ENCODE measurements around the gene PREX1.

PREX1 gene

DNA sequence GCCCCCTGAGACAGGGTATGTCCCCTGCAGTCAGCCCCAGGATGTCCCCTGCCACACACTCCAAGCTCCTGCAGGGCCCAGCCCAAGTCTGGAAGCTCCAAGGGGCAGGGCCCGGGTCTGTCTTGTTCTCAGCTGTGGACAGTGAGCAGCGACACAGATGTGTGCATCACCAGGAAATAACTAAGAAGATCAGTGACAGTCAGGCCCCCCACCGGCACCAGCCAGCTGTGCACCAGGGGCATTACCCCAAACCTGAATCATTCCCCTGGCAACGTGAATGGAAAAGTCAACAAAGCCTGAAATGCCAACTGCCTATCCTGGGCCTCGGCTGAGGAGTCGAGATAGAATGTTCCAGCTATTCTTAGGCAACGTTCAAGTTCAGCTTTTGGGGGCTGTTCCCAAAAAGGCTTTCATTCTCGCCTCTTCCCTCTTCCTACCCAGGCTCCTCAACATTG, 105.0 kb downstream of the PREX1 start:
- no peak overlapping the region for H3K9ac ChIP-seq (ENCODE audit: low read depth in 1 of 2, low read length in 2 of 2)
- peaks cover 21 to 31% of the 10 kb centered on the region in 2 donors for H3K4me1 ChIP-seq (ENCODE audit: control insufficient read depth in 2 of 2, insufficient read depth in 2 of 2, low read length in 2 of 2)
- H3K27ac ChIP-seq (ENCODE audit: low read depth in 2 of 2, low read length in 2 of 2) = peak overlapping the region; percentile 65 to 71
- peaks cover 0 to 12% of the 10 kb centered on the region in 2 donors for H3K36me3 ChIP-seq (ENCODE audit: control insufficient read depth in 2 of 2, insufficient read depth in 2 of 2, low read length in 2 of 2)
- peak overlapping the region in 1 of 2 donors; percentile 16 for H3K4me3 ChIP-seq (ENCODE audit: low read length in 2 of 2)
- H3K9me3 ChIP-seq (ENCODE audit: control insufficient read depth in 2 of 2, low read length in 2 of 2) = no peaks in the 10 kb centered on the region
- no peaks in the 10 kb centered on the region for H3K27me3 ChIP-seq (ENCODE audit: control insufficient read depth in 2 of 2, insufficient read depth in 2 of 2, low read length in 2 of 2)

DNA sequence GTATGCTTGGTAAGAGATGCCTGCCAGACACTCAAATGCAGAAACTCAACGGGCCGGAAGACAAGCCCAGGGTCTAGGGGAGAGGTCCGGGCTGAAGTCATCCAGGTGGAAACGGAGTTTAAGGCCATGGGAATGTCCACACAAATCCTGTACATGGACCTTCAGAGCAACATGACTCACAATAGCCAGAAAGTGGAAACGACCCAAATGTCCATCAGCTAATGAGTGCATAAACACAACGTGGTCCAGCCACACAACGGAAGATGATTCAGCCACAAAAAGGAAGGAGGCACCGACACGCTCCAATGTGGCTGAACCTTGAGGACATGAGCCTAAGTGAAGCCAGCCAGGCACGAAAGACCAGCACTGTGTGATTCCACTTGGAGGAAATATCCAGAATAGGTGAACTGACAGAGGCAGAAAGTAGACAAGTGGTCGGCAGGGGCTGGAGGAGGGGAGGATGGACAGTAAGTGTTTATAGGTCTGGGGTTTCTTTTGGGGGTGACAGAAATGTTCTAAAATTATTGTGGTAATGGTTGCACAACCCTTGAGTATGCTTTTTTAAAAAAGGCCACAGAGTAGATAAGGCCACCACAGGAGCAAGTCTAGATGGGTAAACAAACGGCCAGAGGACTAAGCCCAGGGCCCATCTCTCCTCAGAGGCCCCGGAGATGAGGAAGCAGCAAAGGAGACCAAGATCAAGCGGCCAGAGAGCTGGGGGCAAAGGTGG, 105.6 kb downstream of the PREX1 start:
- H3K4me3 ChIP-seq (ENCODE audit: low read length in 2 of 2) = peak overlapping the region in 1 of 2 donors; percentile 16
- H3K9me3 ChIP-seq (ENCODE audit: control insufficient read depth in 2 of 2, low read length in 2 of 2) = no peaks in the 10 kb centered on the region
- no peaks in the 10 kb centered on the region for H3K27me3 ChIP-seq (ENCODE audit: control insufficient read depth in 2 of 2, insufficient read depth in 2 of 2, low read length in 2 of 2)
- H3K36me3 ChIP-seq (ENCODE audit: control insufficient read depth in 2 of 2, insufficient read depth in 2 of 2, low read length in 2 of 2) = peaks cover 0 to 12% of the 10 kb centered on the region in 2 donors
- H3K27ac ChIP-seq (ENCODE audit: low read depth in 2 of 2, low read length in 2 of 2) = peak overlapping the region; percentile 65 to 71
- H3K9ac ChIP-seq (ENCODE audit: low read depth in 1 of 2, low read length in 2 of 2) = no peak overlapping the region
- H3K4me1 ChIP-seq (ENCODE audit: control insufficient read depth in 2 of 2, insufficient read depth in 2 of 2, low read length in 2 of 2) = peaks cover 21 to 37% of the 10 kb centered on the region in 2 donors

DNA sequence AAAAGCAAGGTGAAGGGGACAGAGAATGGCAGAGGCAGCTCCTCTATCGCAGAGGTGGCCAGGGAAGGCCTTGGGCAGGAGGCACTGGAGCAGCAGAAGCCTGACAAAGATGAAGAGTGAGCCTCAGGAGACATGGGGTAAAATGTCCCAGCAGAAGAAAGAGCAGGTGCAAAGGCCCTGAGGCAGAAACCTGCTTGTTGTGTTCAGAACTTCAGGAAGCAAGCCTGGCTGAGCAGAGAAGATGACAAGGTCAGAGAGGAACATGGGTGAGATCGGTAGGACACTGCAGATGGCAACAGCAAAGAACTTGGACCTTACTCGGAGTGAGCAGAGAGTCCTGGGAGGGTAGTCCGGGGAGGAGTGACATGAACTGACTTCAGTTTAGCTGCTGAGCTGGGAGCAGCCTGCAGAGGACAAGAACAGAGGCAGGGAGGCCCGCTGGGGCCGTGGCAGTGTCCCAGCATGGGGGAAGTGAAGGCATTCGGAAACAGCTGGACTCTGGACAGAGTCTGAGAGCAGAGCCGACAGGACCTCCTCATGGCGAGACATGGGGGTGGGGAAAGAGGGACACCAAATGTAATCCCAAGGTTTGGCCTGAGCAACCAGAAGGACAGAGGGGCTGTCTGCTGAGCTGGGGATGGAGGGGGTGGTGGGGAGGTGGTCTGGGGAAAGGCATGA, 106.3 kb downstream of the PREX1 start:
- Histone ChIP-seq H3K27ac (ENCODE audit: low read depth in 2 of 2, low read length in 2 of 2) (peak overlapping the region; percentile 65 to 71), H3K4me1 (ENCODE audit: control insufficient read depth in 2 of 2, insufficient read depth in 2 of 2, low read length in 2 of 2) (peaks cover 28 to 39% of the 10 kb centered on the region in 2 donors), H3K36me3 (ENCODE audit: control insufficient read depth in 2 of 2, insufficient read depth in 2 of 2, low read length in 2 of 2) (peaks cover 0 to 12% of the 10 kb centered on the region in 2 donors), H3K27me3 (ENCODE audit: control insufficient read depth in 2 of 2, insufficient read depth in 2 of 2, low read length in 2 of 2) (no peaks in the 10 kb centered on the region), H3K4me3 (ENCODE audit: low read length in 2 of 2) (no peak overlapping the region), H3K9me3 (ENCODE audit: control insufficient read depth in 2 of 2, low read length in 2 of 2) (no peaks in the 10 kb centered on the region), H3K9ac (ENCODE audit: low read depth in 1 of 2, low read length in 2 of 2) (no peak overlapping the region)

DNA sequence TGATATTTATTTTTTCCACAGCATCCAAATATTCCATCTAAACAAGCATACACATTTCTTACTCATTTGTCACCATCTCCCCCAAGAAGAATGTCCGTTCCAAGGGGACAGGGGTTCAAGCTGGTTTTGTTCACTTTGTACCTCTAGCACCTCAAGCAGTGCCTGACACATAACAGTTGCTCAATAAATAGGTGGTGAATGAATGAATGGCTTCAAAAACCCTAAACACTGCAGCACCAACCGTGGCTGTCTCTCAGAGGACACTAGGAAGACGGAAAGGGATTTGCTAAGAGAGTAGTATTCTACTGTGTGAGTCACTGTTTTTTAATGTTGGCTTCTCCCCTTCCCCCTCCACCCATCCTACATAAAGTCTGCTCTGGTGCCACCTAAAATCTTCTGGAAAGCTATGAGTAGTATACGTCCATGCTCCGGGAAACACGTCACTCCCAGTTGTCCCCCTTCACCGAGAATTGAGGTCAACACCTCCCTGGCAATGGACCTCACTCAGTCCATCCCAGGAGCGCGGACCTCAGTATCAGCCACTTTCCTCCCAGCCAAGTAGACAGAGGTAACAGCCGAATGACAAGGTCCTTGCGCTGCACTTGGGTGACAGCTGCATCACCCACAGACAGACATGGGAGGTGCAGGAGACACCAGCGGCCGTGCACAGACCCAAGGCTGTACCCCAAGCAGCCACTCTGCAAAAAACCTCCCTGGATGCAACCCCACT, 107.4 kb downstream of the PREX1 start:
- H3K4me1 ChIP-seq (ENCODE audit: control insufficient read depth in 2 of 2, insufficient read depth in 2 of 2, low read length in 2 of 2) = peaks cover 28 to 39% of the 10 kb centered on the region in 2 donors
- H3K9ac ChIP-seq (ENCODE audit: low read depth in 1 of 2, low read length in 2 of 2) = no peak overlapping the region
- peaks cover 0 to 4% of the 10 kb centered on the region in 2 donors for H3K36me3 ChIP-seq (ENCODE audit: control insufficient read depth in 2 of 2, insufficient read depth in 2 of 2, low read length in 2 of 2)
- no peaks in the 10 kb centered on the region for H3K9me3 ChIP-seq (ENCODE audit: control insufficient read depth in 2 of 2, low read length in 2 of 2)
- H3K27me3 ChIP-seq (ENCODE audit: control insufficient read depth in 2 of 2, insufficient read depth in 2 of 2, low read length in 2 of 2) = no peaks in the 10 kb centered on the region
- H3K27ac ChIP-seq (ENCODE audit: low read depth in 2 of 2, low read length in 2 of 2) = no peak overlapping the region
- no peak overlapping the region for H3K4me3 ChIP-seq (ENCODE audit: low read length in 2 of 2)

DNA sequence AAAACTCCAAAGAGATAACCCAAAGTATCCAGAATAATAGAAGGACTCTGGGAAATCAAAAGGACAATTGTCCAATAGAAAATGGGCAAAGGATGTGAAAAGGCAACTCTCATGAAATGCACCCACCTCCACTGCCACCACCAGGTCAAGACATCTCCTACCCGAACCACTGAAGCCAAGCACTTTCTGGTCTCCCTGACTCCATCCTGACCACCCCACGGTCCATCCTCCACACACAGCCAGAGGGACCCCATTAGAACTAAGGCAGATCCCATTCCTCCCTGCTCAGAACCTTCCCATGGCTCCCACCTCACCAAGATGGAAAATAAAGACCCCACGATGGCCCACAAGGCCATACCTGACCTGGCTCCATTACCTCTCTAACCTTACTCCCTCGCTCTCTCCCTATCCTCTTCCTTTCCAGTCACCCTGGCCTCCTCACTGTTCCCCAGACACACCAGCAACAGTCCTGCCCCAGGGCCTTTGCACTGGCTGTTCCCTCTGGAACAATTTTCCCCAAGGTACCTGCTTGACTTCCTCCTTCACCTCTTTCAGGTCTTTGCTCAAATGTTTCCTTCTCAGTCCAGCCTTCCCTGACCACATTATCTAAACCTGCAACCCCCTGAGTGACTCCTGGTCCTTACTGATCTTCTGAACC, 108.1 kb downstream of the PREX1 start:
- H3K4me1 ChIP-seq (ENCODE audit: control insufficient read depth in 2 of 2, insufficient read depth in 2 of 2, low read length in 2 of 2) = peaks cover 28 to 39% of the 10 kb centered on the region in 2 donors
- no peak overlapping the region for H3K27ac ChIP-seq (ENCODE audit: low read depth in 2 of 2, low read length in 2 of 2)
- H3K36me3 ChIP-seq (ENCODE audit: control insufficient read depth in 2 of 2, insufficient read depth in 2 of 2, low read length in 2 of 2) = no peaks in the 10 kb centered on the region
- no peaks in the 10 kb centered on the region for H3K27me3 ChIP-seq (ENCODE audit: control insufficient read depth in 2 of 2, insufficient read depth in 2 of 2, low read length in 2 of 2)
- H3K9me3 ChIP-seq (ENCODE audit: control insufficient read depth in 2 of 2, low read length in 2 of 2) = no peaks in the 10 kb centered on the region
- H3K9ac ChIP-seq (ENCODE audit: low read depth in 1 of 2, low read length in 2 of 2) = no peak overlapping the region
- no peak overlapping the region for H3K4me3 ChIP-seq (ENCODE audit: low read length in 2 of 2)

DNA sequence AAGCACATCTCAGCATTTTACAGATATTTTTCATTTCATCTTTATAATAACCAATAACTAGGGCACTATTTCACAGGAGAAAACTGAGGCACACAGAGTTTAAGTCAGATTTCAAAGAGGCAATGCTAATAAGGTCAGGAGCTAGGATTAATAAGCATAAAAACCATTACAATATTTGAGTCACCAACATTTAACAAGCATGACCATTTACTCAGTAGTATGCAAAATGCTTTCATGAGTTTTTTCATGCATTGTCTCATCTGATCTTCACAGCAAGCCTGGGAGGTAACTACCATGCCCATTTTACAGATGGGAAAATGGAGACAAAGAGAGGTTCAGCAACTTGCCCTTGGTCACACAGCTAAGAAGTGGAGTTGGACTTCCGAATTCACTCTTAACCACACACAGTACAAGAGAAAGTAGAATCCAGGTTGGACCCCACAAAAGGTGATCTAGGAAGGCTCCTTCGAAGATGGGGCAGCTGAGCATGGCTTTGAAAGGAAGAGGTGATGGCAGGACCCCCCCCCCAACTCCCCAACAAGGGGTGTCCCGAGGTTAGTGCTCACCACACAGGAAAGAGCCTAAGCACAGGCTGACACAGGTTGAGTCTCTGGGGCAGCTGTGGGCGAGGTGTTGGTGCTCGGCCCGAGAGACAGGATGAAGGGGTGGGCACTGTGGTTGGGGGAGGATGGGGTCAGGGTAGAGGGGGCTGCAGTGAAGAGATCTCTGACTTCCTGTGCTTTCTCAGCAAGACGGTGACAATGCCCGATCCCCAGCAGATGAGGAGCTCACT, 108.8 kb downstream of the PREX1 start:
- Histone ChIP-seq H3K27me3 (ENCODE audit: control insufficient read depth in 2 of 2, insufficient read depth in 2 of 2, low read length in 2 of 2) (no peaks in the 10 kb centered on the region), H3K9ac (ENCODE audit: low read depth in 1 of 2, low read length in 2 of 2) (no peak overlapping the region), H3K9me3 (ENCODE audit: control insufficient read depth in 2 of 2, low read length in 2 of 2) (no peaks in the 10 kb centered on the region), H3K4me3 (ENCODE audit: low read length in 2 of 2) (no peak overlapping the region), H3K36me3 (ENCODE audit: control insufficient read depth in 2 of 2, insufficient read depth in 2 of 2, low read length in 2 of 2) (no peaks in the 10 kb centered on the region), H3K27ac (ENCODE audit: low read depth in 2 of 2, low read length in 2 of 2) (no peak overlapping the region), H3K4me1 (ENCODE audit: control insufficient read depth in 2 of 2, insufficient read depth in 2 of 2, low read length in 2 of 2) (peaks cover 28 to 39% of the 10 kb centered on the region in 2 donors)

DNA sequence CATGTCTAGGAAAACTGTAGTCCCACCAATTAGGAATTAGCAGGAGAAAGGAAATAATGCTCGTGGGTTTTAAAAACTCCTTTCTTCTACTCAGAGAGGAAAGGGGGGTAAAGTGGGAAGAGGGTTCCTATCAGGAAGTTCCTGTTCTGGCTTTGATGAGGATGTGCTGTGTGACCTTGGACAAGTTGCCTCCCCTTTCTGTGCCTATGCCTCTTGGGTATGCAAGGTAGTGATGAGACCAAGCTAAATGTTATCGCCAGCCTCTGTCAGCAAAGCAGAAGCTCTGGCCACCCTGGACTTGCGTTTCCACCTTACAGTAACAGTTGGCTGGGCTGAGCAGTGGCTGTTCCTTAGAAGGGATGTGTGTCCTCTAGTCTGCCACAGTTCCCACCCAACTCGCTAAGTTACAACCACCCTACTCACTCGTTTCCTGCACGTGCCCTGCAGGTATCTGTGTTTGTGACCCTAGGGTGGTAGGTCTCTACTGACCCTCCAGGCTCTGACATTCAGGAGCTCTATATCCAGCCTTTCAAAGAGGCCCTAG, 110.0 kb downstream of the PREX1 start:
- H3K9me3 ChIP-seq (ENCODE audit: control insufficient read depth in 2 of 2, low read length in 2 of 2) = no peaks in the 10 kb centered on the region
- H3K27ac ChIP-seq (ENCODE audit: low read depth in 2 of 2, low read length in 2 of 2) = no peak overlapping the region
- H3K4me1 ChIP-seq (ENCODE audit: control insufficient read depth in 2 of 2, insufficient read depth in 2 of 2, low read length in 2 of 2) = peaks cover 18 to 31% of the 10 kb centered on the region in 2 donors
- H3K4me3 ChIP-seq (ENCODE audit: low read length in 2 of 2) = peak overlapping the region in 1 of 2 donors; percentile 17
- no peak overlapping the region for H3K9ac ChIP-seq (ENCODE audit: low read depth in 1 of 2, low read length in 2 of 2)
- H3K36me3 ChIP-seq (ENCODE audit: control insufficient read depth in 2 of 2, insufficient read depth in 2 of 2, low read length in 2 of 2) = no peaks in the 10 kb centered on the region
- H3K27me3 ChIP-seq (ENCODE audit: control insufficient read depth in 2 of 2, insufficient read depth in 2 of 2, low read length in 2 of 2) = no peaks in the 10 kb centered on the region

DNA sequence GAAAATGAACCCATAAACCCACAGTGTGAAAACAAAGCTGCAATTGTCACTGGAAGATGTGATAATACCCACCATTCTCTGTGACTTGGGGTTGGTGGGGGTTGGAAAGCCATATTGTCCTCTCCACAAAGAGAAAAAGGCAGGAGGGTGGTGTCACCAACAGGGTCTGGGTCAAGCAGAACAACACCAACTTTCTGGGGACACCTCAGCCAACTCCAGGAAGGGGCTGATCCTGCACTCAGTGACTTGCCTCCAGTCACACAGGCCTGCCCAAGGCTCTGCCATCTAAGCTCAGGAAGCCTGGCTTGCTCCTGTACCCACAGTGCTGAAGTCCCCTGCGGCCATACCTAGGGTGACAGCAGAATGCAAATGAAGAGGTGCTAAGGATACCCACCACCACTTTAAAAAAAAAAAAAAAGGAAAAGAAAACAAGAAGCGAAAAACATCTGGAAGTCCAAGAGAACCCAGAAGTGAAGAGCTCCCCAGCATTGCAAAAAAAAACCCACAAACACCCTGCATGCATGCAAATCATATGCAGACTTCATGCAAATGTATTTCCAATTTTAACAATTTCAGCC, 110.6 kb downstream of the PREX1 start:
- Histone ChIP-seq H3K27me3 (ENCODE audit: control insufficient read depth in 2 of 2, insufficient read depth in 2 of 2, low read length in 2 of 2) (no peaks in the 10 kb centered on the region), H3K4me1 (ENCODE audit: control insufficient read depth in 2 of 2, insufficient read depth in 2 of 2, low read length in 2 of 2) (peaks cover 13 to 25% of the 10 kb centered on the region in 2 donors), H3K9ac (ENCODE audit: low read depth in 1 of 2, low read length in 2 of 2) (no peak overlapping the region), H3K27ac (ENCODE audit: low read depth in 2 of 2, low read length in 2 of 2) (no peak overlapping the region), H3K9me3 (ENCODE audit: control insufficient read depth in 2 of 2, low read length in 2 of 2) (no peaks in the 10 kb centered on the region), H3K4me3 (ENCODE audit: low read length in 2 of 2) (peak overlapping the region in 1 of 2 donors; percentile 17), H3K36me3 (ENCODE audit: control insufficient read depth in 2 of 2, insufficient read depth in 2 of 2, low read length in 2 of 2) (no peaks in the 10 kb centered on the region)

DNA sequence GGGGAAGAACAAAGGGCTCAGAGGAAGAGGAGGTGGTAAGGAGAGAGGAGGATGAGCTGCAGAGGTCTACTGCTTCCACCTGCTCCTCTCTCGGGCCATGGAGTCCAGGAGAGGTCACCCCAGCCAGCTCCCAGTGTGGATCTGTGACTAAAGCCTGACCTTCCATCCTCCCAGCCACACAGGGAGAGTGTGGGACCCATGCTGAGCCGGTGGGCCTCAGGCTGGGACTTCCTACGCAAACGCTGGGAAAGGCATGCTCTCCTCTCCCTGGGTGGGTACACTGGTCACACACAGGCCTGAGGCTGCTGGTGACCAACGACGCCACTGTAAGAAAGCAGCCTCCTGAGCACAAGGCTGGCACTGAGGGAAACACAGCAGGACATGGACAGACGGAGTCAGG, 111.3 kb downstream of the PREX1 start:
- Histone ChIP-seq H3K36me3 (ENCODE audit: control insufficient read depth in 2 of 2, insufficient read depth in 2 of 2, low read length in 2 of 2) (no peaks in the 10 kb centered on the region), H3K27ac (ENCODE audit: low read depth in 2 of 2, low read length in 2 of 2) (peak overlapping the region in 1 of 2 donors; percentile 38), H3K4me1 (ENCODE audit: control insufficient read depth in 2 of 2, insufficient read depth in 2 of 2, low read length in 2 of 2) (peaks cover 10 to 25% of the 10 kb centered on the region in 2 donors), H3K4me3 (ENCODE audit: low read length in 2 of 2) (no peak overlapping the region), H3K9ac (ENCODE audit: low read depth in 1 of 2, low read length in 2 of 2) (no peak overlapping the region), H3K27me3 (ENCODE audit: control insufficient read depth in 2 of 2, insufficient read depth in 2 of 2, low read length in 2 of 2) (no peaks in the 10 kb centered on the region), H3K9me3 (ENCODE audit: control insufficient read depth in 2 of 2, low read length in 2 of 2) (no peaks in the 10 kb centered on the region)

All from mucosa of rectum (tissue), 2 donors.